Activated CD8-positive, alpha-beta T cell treated with anti-CD3 and anti-CD28 coated beads for 36 hours (primary cell): ENCODE results near the gene PYGM. TPM values are rescaled to one million over a fixed set of nuclear protein-coding genes. Genes with fewer than 3 reads are reported as not detected.

ENCODE experiments used
- ATAC-seq: fragments of 200-7000 bp; cut with Tn5 transposase; one replicate; pipeline ENCODE4 v1.10.0; 2021; ENCODE audit warnings: mild to moderate bottlenecking, moderate library complexity
- CTCF ChIA-PET: fragments of 350-600 bp; sonication (Branson Sonifier 250); formaldehyde crosslinking; loops from one replicate; lab custom pipeline; 2021; ENCODE audit warnings: antibody characterized with exemption; lab: Charles Lee
- POLR2A ChIA-PET: fragments of 350-600 bp; sonication (Branson Sonifier 250); formaldehyde crosslinking; loops from one replicate; lab custom pipeline; 2021; ENCODE audit warnings: antibody characterized with exemption; lab: Charles Lee
- DNase-seq: peaks from one replicate; pipeline ENCODE4 v3.0.0-alpha.2; 2020
- H3K27ac Mint-ChIP-seq: one replicate; pipeline ENCODE4 v1.8.0; 2021; ENCODE audit warnings: mild to moderate bottlenecking, mixed read lengths
- H3K27me3 Mint-ChIP-seq: one replicate; pipeline ENCODE4 v1.8.0; 2021; ENCODE audit warnings: mixed read lengths
- H3K36me3 Mint-ChIP-seq: one replicate; pipeline ENCODE4 v1.8.0; 2021; ENCODE audit warnings: low read depth, mixed read lengths
- H3K4me1 Mint-ChIP-seq: one replicate; pipeline ENCODE4 v1.8.0; 2021; ENCODE audit warnings: low read depth, mixed read lengths
- H3K4me3 Mint-ChIP-seq: one replicate; pipeline ENCODE4 v1.8.0; 2021; ENCODE audit warnings: mild to moderate bottlenecking, moderate library complexity, mixed read lengths
- H3K9me3 Mint-ChIP-seq: one replicate; pipeline ENCODE4 v1.8.0; 2021; ENCODE audit warnings: mixed read lengths
- CTCF ChIP-seq: fragments of 200-600 bp; IDR thresholded peaks from one replicate; pipeline ENCODE4 v1.8.0; 2022; ENCODE audit warnings: antibody characterized with exemption, mild to moderate bottlenecking
- intact Hi-C: fragments of 100-400 bp; cut with micrococcal nuclease; formaldehyde crosslinking; loops from one replicate; pipeline ENCODE4 v1.10.0; 2022
- total RNA-seq, 2 experiments: library from RNA; stranded (reverse); gene quantifications; one replicate each; pipeline ENCODE4 v1.2.3, GENCODE V29; 2021

Gene PYGM
- total RNA-seq, 2 experiments from 2014 or later, result 1.2 to 3.3 TPM

GRCh38 chr11:64787526-64788320, 27.9 kb upstream of the PYGM start:
- peak; percentile 66 for TF ChIP-seq CTCF
- DNase-seq (peak; percentile 78), ATAC-seq (peak; percentile 78)
- intact Hi-C loops, result no loop called here
- ChIA-PET CTCF (interaction anchor here (0.6 to 2.0 kb wide), 7 partner anchors 9 to 315 kb away, joined by 3 to 17 read pairs (median 4); partner anchors contain the start of genes MAP4K2 and SF1), POLR2A (interaction anchor here (0.6 to 2.7 kb wide), 4 partner anchors 11 to 21 kb away, joined by 3 to 7 read pairs (median 3); partner anchors contain the start of gene MAP4K2)
- Mint-ChIP-seq H3K9me3 (no peaks in the 10 kb centered on the region), H3K36me3 (no peaks in the 10 kb centered on the region), H3K4me3 (no peak overlapping the region), H3K4me1 (peaks cover 4% of the 10 kb centered on the region), H3K27me3 (no peaks in the 10 kb centered on the region), H3K27ac (peak overlapping the region; percentile 49)

GRCh38 chr11:64786308-64786707, 26.5 kb upstream of the PYGM start:
- ChIA-PET POLR2A (interaction anchor here (0.7 to 2.7 kb wide), 6 partner anchors 9 to 228 kb away, joined by 3 to 7 read pairs (median 4); partner anchors contain the start of genes ARL2 and MAP4K2), CTCF (interaction anchor here (0.9 to 2.0 kb wide), 4 partner anchors 13 to 242 kb away, joined by 3 to 10 read pairs (median 3); no protein-coding TSS in a partner anchor)
- intact Hi-C loops, result no loop called here
- Mint-ChIP-seq H3K27me3 (no peaks in the 10 kb centered on the region), H3K36me3 (no peaks in the 10 kb centered on the region), H3K9me3 (no peaks in the 10 kb centered on the region), H3K4me1 (peaks cover 4% of the 10 kb centered on the region), H3K4me3 (no peak overlapping the region), H3K27ac (no peak overlapping the region)
- no peak for TF ChIP-seq CTCF
- ATAC-seq, result no peak
- no peak for DNase-seq

GRCh38 chr11:64784813-64785581, 25.2 kb upstream of the PYGM start:
- ATAC-seq (no peak), DNase-seq (no peak)
- no peak for TF ChIP-seq CTCF
- Mint-ChIP-seq H3K4me1 (peaks cover 14% of the 10 kb centered on the region), H3K27me3 (no peaks in the 10 kb centered on the region), H3K4me3 (no peak overlapping the region), H3K36me3 (peaks cover 2% of the 10 kb centered on the region), H3K27ac (no peak overlapping the region), H3K9me3 (no peaks in the 10 kb centered on the region)
- ChIA-PET CTCF (interaction anchor here (0.9 to 2.0 kb wide), 6 partner anchors 10 to 103 kb away, joined by 3 to 10 read pairs (median 4); no protein-coding TSS in a partner anchor), POLR2A (interaction anchor here (0.7 to 1.6 kb wide), 5 partner anchors 9 to 90 kb away, joined by 3 to 8 read pairs (median 5); no protein-coding TSS in a partner anchor)
- intact Hi-C loops, result no loop called here

- Mint-ChIP-seq H3K4me1 (peaks cover 46% of the 10 kb centered on the region), H3K27me3 (no peaks in the 10 kb centered on the region), H3K4me3 (peak within 1 kb of the TSS; percentile 95), H3K27ac (peak within 1 kb of the TSS; percentile 96), H3K36me3 (peaks cover 39% of the 10 kb centered on the region), H3K9me3 (no peaks in the 10 kb centered on the region)
- ATAC-seq (peak; percentile 90), DNase-seq (peak; percentile 100)
- intact Hi-C loops, result no loop called here
- ChIA-PET CTCF (interaction anchor here (0.6 to 1.3 kb wide), 9 partner anchors 9 to 235 kb away, joined by 3 to 5 read pairs (median 4); partner anchors contain the start of genes ARL2 and RASGRP2), POLR2A (interaction anchor here (0.6 to 24.1 kb wide), 14 partner anchors 9 to 803 kb away, joined by 3 to 331 read pairs (median 3); partner anchors contain the start of genes EHD1, FAU, MEN1 and PYGM)
- TF ChIP-seq CTCF, result no peak
Observed at GRCh38 chr11:64778473-64779298, 18.9 kb upstream of the PYGM start, which contains the start of gene SF1. Gene SF1 (minus strand): TSS chr11:64778542. CDS start chr11:64778392, 150 bp downstream.
